ENCODE measurements around the gene GNB1. TPM values are rescaled to one million over a fixed set of nuclear protein-coding genes. Genes with fewer than 3 reads are reported as not detected.

GNB1 gene
- total RNA-seq, 1 donor = 101 TPM

- H3K4me1 ChIP-seq (ENCODE audit: insufficient read depth, low read length) = peaks cover 71% of the 10 kb centered on the region
- H3K27me3 ChIP-seq (ENCODE audit: insufficient read depth, low read length) = no peaks in the 10 kb centered on the region
- peak overlapping the region; percentile 74 for H3K4me3 ChIP-seq (ENCODE audit: low read length)
- H3K9me3 ChIP-seq (ENCODE audit: low read depth, low read length) = no peaks in the 10 kb centered on the region
These were observed 114.0 kb downstream of the GNB1 start for GRCh38 chr1:1776672-1777582.

- no peaks in the 10 kb centered on the region for H3K9me3 ChIP-seq (ENCODE audit: low read depth, low read length)
- H3K4me3 ChIP-seq (ENCODE audit: low read length) = no peak overlapping the region
- H3K27me3 ChIP-seq (ENCODE audit: insufficient read depth, low read length) = no peaks in the 10 kb centered on the region
- H3K4me1 ChIP-seq (ENCODE audit: insufficient read depth, low read length) = peaks cover 65% of the 10 kb centered on the region
These were observed 115.3 kb downstream of the GNB1 start for GRCh38 chr1:1775327-1776226.

GRCh38 chr1:1773874-1774273 lies 117.0 kb downstream of the GNB1 start:
- Histone ChIP-seq H3K27me3 (ENCODE audit: insufficient read depth, low read length) (no peaks in the 10 kb centered on the region), H3K4me1 (ENCODE audit: insufficient read depth, low read length) (peaks cover 51% of the 10 kb centered on the region), H3K4me3 (ENCODE audit: low read length) (no peak overlapping the region), H3K9me3 (ENCODE audit: low read depth, low read length) (no peaks in the 10 kb centered on the region)

GRCh38 chr1:1771096-1771495 lies 119.8 kb downstream of the GNB1 start:
- Histone ChIP-seq H3K27me3 (ENCODE audit: insufficient read depth, low read length) (no peaks in the 10 kb centered on the region), H3K4me1 (ENCODE audit: insufficient read depth, low read length) (peaks cover 55% of the 10 kb centered on the region), H3K4me3 (ENCODE audit: low read length) (no peak overlapping the region), H3K9me3 (ENCODE audit: low read depth, low read length) (no peaks in the 10 kb centered on the region)

- H3K9me3 ChIP-seq (ENCODE audit: low read depth, low read length) = no peaks in the 10 kb centered on the region
- H3K4me1 ChIP-seq (ENCODE audit: insufficient read depth, low read length) = peaks cover 53% of the 10 kb centered on the region
- no peak overlapping the region for H3K4me3 ChIP-seq (ENCODE audit: low read length)
- no peaks in the 10 kb centered on the region for H3K27me3 ChIP-seq (ENCODE audit: insufficient read depth, low read length)
These were observed 120.8 kb downstream of the GNB1 start for GRCh38 chr1:1770102-1770501.

- Histone ChIP-seq H3K4me1 (ENCODE audit: insufficient read depth, low read length) (peaks cover 59% of the 10 kb centered on the region), H3K4me3 (ENCODE audit: low read length) (no peak overlapping the region), H3K27me3 (ENCODE audit: insufficient read depth, low read length) (no peaks in the 10 kb centered on the region), H3K9me3 (ENCODE audit: low read depth, low read length) (no peaks in the 10 kb centered on the region)
These were observed 122.5 kb downstream of the GNB1 start for GRCh38 chr1:1768249-1768992.

GRCh38 chr1:1764876-1765470 lies 125.9 kb downstream of the GNB1 start:
- Histone ChIP-seq H3K27me3 (ENCODE audit: insufficient read depth, low read length) (no peaks in the 10 kb centered on the region), H3K9me3 (ENCODE audit: low read depth, low read length) (no peaks in the 10 kb centered on the region), H3K4me1 (ENCODE audit: insufficient read depth, low read length) (peaks cover 51% of the 10 kb centered on the region), H3K4me3 (ENCODE audit: low read length) (no peak overlapping the region)

- Histone ChIP-seq H3K27me3 (ENCODE audit: insufficient read depth, low read length) (no peaks in the 10 kb centered on the region), H3K9me3 (ENCODE audit: low read depth, low read length) (no peaks in the 10 kb centered on the region), H3K4me3 (ENCODE audit: low read length) (no peak overlapping the region), H3K4me1 (ENCODE audit: insufficient read depth, low read length) (peaks cover 57% of the 10 kb centered on the region)
These were observed 126.9 kb downstream of the GNB1 start for GRCh38 chr1:1763657-1764621.

- Histone ChIP-seq H3K27me3 (ENCODE audit: insufficient read depth, low read length) (no peaks in the 10 kb centered on the region), H3K4me3 (ENCODE audit: low read length) (no peak overlapping the region), H3K9me3 (ENCODE audit: low read depth, low read length) (no peaks in the 10 kb centered on the region), H3K4me1 (ENCODE audit: insufficient read depth, low read length) (peaks cover 39% of the 10 kb centered on the region)
These were observed 129.1 kb downstream of the GNB1 start for GRCh38 chr1:1761504-1762376.

GRCh38 chr1:1760715-1761114 lies 130.2 kb downstream of the GNB1 start:
- no peaks in the 10 kb centered on the region for H3K27me3 ChIP-seq (ENCODE audit: insufficient read depth, low read length)
- no peak overlapping the region for H3K4me3 ChIP-seq (ENCODE audit: low read length)
- H3K4me1 ChIP-seq (ENCODE audit: insufficient read depth, low read length) = peaks cover 31% of the 10 kb centered on the region
- H3K9me3 ChIP-seq (ENCODE audit: low read depth, low read length) = no peaks in the 10 kb centered on the region

GRCh38 chr1:1760345-1760650 lies 130.6 kb downstream of the GNB1 start:
- no peaks in the 10 kb centered on the region for H3K9me3 ChIP-seq (ENCODE audit: low read depth, low read length)
- no peak overlapping the region for H3K4me3 ChIP-seq (ENCODE audit: low read length)
- no peaks in the 10 kb centered on the region for H3K27me3 ChIP-seq (ENCODE audit: insufficient read depth, low read length)
- peaks cover 27% of the 10 kb centered on the region for H3K4me1 ChIP-seq (ENCODE audit: insufficient read depth, low read length)

GRCh38 chr1:1759456-1760344 lies 131.2 kb downstream of the GNB1 start:
- Histone ChIP-seq H3K4me3 (ENCODE audit: low read length) (no peak overlapping the region), H3K4me1 (ENCODE audit: insufficient read depth, low read length) (peaks cover 22% of the 10 kb centered on the region), H3K27me3 (ENCODE audit: insufficient read depth, low read length) (no peaks in the 10 kb centered on the region), H3K9me3 (ENCODE audit: low read depth, low read length) (no peaks in the 10 kb centered on the region)
